Activated gamma-delta T cell (primary cell): Measurements from ENCODE around the gene GRK5.
"Not testable (repeated sequence)": the region's sequence is repeated elsewhere in the genome, so short reads cannot be mapped to it uniquely, and the experiment has no call there.

ENCODE experiments used
- DNase-seq: peaks from one replicate; lab custom pipeline; 2025; lab: John Stamatoyannopoulos, UW

Gene GRK5

DNA sequence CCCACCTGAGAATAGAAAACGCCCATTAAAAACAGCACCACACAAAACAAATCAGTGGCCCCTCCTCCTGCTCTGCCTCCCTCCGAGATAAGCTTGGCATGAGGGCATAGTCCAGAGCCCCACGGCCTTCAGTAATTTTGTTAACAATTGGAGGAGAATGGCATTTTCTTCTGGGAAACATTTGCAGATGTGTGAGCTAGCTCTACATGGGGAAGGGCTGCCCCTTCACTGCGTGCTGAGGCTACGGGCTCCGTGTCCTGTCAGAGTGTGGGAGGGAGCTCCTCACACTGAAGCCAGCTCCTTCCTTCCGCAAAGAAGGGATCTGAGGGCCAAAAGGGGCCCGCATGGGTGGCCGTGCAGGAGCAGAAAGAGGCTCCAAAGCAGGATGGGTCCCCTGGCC lies 15.2 kb downstream of the GRK5 start:
- DNase-seq: no peak

- DNase-seq: no peak
These were observed 15.6 kb downstream of the GRK5 start for GRCh38 chr10:119222966-119223386.

GRCh38 chr10:119225083-119225658 lies 17.8 kb downstream of the GRK5 start:
- DNase-seq: no peak

DNA sequence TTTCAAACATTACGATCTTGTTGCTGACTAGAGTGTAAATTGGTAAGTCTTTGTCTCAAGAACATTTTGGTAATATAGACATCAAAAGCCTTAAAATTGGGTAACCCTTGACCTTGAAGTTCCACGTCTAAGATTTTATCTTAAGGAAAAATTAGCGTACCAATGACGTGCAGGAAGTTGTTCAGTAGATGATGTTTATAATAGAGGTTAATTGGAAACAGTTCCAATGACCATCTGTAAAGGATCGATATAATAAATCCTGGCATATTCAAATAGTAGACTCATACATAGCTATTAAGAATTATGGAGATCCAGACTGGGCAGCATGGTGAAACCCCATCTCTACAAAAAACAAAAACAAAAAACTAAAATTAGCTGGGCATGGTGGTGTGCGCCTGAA lies 20.5 kb downstream of the GRK5 start:
- DNase-seq: no peak

DNA sequence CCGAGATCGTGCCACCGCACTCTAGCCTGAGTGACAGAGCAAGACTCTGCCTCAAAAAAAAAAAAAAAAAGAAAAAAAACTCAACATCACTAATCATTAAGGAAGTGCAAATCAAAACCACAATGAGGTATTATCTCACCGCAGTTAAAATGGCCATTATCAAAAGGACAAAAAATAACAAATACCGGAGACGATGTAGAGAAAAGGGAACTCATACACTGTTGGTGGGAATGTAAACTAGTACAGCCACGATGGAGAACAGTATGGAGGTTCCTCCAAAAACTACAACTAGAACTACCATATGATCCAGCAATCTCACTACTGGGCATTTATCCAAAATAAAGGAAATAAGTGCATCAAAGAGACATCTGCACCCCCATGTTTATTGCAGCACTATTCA lies 24.3 kb downstream of the GRK5 start:
- DNase-seq: no peak

GRCh38 chr10:119232439-119232838 lies 25.1 kb downstream of the GRK5 start:
- not testable (repeated sequence) for DNase-seq

- DNase-seq: no peak
These were observed 25.9 kb downstream of the GRK5 start for GRCh38 chr10:119233123-119233820.

DNA sequence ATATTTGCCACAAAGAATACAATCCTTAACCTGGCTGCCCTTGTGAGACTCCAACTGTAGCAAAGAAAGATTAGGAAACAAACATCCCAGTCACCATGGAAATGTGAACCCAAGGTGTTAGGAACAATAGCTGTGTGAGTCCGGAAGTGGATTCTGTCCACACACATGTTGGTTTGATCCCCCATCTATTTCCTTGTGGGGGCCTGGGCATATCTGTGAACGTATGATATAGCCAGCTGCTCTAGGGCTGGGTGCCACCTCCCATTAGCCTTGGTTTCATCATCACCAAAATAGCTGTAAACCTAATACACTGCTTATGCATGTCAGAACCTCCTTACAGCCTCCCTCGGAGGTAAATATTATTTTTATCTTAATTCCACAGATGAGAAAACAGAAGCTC lies 26.4 kb downstream of the GRK5 start:
- no peak for DNase-seq

DNA sequence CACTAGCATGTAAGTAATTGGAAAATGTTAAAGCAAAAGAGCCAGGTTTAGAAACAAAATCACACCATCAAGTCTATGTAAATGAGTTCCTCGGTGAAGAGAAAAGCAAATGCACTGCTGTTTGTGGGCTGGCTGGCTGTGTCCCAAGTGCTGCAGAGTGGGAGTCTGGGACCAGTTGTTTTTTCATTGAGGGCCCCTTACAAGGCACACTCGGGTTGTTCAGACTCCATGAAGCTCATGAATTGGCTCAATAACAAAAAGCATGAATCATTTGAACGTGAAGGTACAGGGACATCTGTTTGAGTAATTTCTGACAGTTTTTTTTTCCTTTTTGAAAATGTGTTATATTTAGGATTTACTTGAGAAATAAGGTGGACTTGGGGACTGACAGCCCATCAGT lies 28.0 kb downstream of the GRK5 start:
- DNase-seq: no peak

DNA sequence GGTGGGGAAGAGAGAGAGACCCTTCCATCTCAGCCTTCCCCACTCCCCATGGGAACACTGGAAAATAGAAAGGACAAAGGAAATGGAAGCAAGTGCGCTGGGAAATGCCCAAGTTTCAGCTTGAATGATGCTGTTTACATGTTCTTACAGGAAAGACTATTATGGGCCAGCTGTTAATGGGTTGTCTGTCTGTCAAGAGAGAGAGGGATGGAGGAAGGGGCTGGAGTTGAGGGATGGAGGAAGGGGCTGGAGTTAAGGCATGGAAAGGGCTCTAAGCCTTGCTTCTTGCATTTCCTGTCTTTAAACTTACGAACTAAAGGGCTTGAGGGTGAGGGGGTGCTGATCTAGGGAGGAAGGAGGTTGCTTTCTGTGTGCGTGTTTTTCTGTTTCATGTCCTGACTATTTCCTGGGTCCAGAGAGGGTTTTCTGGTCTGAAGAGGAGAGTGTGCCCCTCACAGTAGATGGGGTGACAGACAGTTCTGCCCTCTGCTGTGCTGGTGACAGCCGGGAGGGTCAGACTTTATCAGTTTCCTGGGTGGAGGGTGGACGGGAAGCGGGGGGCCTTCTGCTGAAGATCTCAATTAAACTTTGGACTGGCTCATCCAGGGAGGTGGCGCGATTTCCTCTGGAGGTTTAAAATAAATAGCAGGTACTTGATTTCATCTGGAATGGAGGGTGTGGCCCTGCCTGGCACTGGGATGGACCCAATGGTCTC lies 30.5 kb downstream of the GRK5 start:
- no peak for DNase-seq

- no peak for DNase-seq
These were observed 31.2 kb downstream of the GRK5 start for GRCh38 chr10:119238577-119238976.

GRCh38 chr10:119239015-119239414 lies 31.6 kb downstream of the GRK5 start:
- not testable (repeated sequence) for DNase-seq

DNA sequence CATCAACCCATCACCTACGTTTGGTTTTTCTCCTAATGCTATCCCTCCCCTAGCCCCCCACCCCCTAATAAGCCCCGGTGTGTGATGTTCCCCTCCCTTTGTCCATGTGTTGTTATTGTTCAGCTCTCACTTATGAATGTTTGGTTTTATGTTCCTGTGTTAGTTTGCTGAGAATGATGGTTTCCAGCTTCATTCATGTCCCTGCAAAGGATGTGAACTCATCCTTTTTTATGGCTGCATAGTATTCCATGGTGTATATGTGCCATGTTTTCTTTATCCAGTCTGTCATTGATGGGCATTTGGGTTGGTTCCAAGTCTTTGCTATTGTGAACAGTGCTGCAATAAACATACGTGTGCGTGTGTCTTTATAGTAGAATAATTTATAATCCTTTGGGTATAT lies 32.3 kb downstream of the GRK5 start:
- DNase-seq: not testable (repeated sequence)

DNA sequence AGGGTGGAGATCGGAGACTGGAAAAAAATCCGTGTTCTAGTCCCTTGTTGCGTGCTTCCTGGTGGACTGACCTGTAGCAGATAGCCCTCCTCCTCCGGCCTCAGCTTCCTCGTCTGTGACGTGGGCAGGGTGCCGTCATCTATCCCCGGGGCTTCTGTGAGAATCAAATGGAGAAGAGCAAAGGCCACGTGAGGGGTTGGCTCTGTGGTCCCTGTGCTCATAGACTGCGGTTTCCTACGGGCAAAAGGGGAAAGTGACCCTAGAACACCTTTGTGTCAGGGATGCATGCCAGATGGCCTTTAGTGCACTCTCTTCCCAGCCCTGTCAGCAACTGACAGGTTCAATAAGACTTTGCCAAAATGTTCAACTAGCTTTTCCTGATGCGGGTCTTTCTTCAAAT lies 33.7 kb downstream of the GRK5 start:
- no peak for DNase-seq

- no peak for DNase-seq
These were observed 34.8 kb downstream of the GRK5 start for GRCh38 chr10:119242186-119242585.

GRCh38 chr10:119243488-119243887 lies 36.1 kb downstream of the GRK5 start:
- no peak for DNase-seq

GRCh38 chr10:119243967-119244366 lies 36.6 kb downstream of the GRK5 start:
- no peak for DNase-seq

GRCh38 chr10:119245272-119245671 lies 37.9 kb downstream of the GRK5 start:
- no peak for DNase-seq

DNA sequence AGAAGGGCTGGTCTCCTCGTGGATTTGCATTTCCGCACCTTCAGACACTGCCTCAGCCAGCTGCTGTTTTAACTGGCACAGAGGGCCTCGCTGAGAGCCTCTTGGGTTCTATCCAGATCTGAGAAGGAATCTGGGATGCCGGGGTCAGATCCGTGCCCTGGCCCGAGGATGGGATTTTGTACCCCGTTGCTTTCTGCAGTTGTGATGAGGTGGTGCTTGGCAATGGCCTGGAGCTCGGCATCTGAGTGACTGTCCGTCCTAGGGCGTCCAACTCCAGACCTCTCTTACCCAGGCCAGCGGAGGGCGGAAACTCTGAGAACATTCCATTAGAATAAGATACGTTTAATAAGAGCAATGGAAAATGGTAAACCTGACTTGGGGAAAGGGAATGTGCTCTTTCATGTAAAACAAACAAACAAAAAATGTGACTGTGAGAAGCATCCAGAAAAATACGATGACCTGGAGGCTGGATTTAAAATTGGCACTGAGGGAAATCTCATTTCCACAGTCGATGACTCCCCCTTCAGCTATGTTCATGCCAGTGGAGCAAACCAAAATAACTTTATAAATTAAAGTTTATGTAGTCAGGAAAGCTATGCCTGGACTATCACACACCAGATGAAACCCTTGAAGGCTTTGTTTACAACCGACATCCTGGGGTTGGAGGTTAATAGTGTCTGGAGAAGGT lies 39.6 kb downstream of the GRK5 start:
- no peak for DNase-seq

GRCh38 chr10:119247550-119247894 lies 40.2 kb downstream of the GRK5 start:
- DNase-seq: no peak

GRCh38 chr10:119248184-119248583 lies 40.8 kb downstream of the GRK5 start:
- no peak for DNase-seq

DNA sequence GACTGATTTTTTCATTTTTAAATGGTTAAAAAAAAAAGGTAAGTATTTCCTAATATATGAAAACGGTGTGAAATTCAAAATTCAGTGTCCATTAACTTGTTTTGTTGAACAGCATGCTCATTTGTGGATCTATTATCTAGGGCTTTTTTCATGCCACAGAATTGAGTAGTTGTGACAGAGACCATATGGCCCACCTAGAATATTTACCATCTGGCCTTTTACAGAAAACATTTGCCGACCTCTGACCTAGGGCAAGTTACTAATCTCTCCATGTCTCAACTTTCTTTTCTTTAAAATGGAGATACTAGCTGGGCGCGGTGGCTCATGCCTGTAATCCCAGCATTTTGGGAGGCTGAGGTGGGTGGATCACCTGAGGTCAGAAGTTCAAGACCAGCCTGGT lies 41.3 kb downstream of the GRK5 start:
- no peak for DNase-seq
